Left ventricle myocardium inferior (tissue), 1 donor: ENCODE results near the gene DYRK4. TPM values are rescaled to one million over a fixed set of nuclear protein-coding genes. Genes with fewer than 3 reads are reported as not detected.

Experiments
- DNase-seq: peaks from one replicate; pipeline ENCODE4 v3.0.0-alpha.2; 2020
- H3K27ac ChIP-seq: fragments of 200-600 bp; replicated peaks from 2 replicates; pipeline ENCODE4 v1.8.0; 2021
- H3K27me3 ChIP-seq: fragments of 200-600 bp; 2 replicates; pipeline ENCODE4 v1.8.0; 2021; ENCODE audit warnings: low read depth
- H3K36me3 ChIP-seq: fragments of 200-600 bp; 2 replicates; pipeline ENCODE4 v1.8.0; 2021
- H3K4me1 ChIP-seq: fragments of 200-600 bp; 2 replicates; pipeline ENCODE4 v1.8.0; 2021
- H3K4me3 ChIP-seq: fragments of 200-600 bp; 2 replicates; pipeline ENCODE4 v1.8.0; 2021; ENCODE audit warnings: mild to moderate bottlenecking, moderate library complexity
- H3K9me3 ChIP-seq: fragments of 200-600 bp; replicated peaks from 2 replicates; pipeline ENCODE4 v1.8.0; 2021
- CTCF ChIP-seq: fragments of 200-600 bp; IDR thresholded peaks from 2 replicates; pipeline ENCODE4 v1.8.0; 2021; ENCODE audit warnings: antibody characterized with exemption, mild to moderate bottlenecking, borderline replicate concordance
- intact Hi-C: fragments of 100-400 bp; cut with micrococcal nuclease; formaldehyde crosslinking; loops from one replicate; pipeline ENCODE4 v1.11.0; 2022
- total RNA-seq: library from RNA; stranded (reverse); fragmentation: NEBNext Ultra II Directional; extraction: Animal tissue kit (Norgen Biotek cat#: 25700); gene quantifications from one replicate; pipeline ENCODE4 v1.2.1, GENCODE V29; 2021
- donor health status: DM: no; HTN: yes; CAD: no; lungs with severe emphysema.

DYRK4 gene
- total RNA-seq, 1 donor from 2014 or later: 28.6 TPM

DNA sequence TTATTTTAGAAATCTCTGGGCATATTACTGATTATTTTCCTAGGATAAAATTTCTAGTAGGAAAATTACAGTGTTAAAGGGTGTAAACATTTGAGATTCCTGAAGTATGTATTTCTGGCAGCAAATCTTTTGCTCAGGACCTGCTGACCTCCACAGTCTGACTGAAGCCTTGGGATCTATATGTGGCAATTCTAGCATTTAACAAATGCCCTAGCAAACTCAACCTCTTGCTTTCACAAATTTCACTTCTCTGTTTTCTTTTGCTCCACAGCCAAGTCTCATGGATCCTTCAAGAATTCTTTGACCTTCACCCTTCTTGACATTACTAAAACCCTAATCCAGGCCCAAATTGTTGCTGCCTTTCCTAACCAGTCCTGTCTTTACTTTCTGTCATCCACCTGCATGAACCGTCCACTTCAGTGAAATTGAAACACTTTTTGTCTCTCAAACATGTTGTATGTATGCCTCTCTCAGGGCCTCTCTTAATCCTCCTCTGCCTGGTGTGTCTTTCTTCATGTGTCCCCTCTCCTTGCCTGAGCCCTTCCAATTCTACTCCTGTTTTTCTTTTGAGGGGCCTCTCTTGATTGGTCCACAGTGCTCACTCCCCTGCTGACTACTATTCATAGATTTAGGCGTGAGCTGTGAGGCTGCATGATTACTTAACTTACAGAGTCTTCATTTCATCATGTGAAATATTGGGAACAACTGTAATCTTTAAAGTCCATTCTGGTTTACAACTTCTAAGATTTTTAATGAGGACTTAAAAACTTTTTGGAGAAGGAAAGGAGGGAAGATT lies 5.1 kb upstream of the DYRK4 start:
- intact Hi-C loops: no loop called here
- no peak for TF ChIP-seq CTCF
- no peak overlapping the region for H3K27ac ChIP-seq
- peaks cover 1% of the 10 kb centered on the region for H3K27me3 ChIP-seq
- H3K36me3 ChIP-seq: no peaks in the 10 kb centered on the region
- no peaks in the 10 kb centered on the region for H3K9me3 ChIP-seq
- peaks cover 18% of the 10 kb centered on the region for H3K4me1 ChIP-seq
- no peak overlapping the region for H3K4me3 ChIP-seq
- no peak for DNase-seq

DNA sequence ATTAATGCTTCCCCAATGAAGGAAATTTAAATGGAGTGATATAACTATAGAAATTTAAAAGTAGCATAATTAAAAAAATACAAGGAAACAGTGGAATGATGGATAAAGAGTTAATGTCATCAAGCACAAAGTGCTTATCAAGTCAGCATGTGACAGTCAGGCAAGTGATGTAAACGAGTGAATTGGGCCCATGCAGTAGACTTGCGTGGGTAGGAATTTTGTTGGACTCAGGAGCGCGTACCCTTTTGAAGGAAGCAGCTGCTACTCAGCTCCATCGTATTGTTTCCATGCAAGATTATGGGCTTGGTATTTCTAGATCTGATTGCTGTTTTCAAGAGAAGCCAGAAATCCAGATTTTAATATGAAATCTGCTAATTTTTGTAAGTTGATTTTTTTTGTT lies 4.4 kb upstream of the DYRK4 start:
- Histone ChIP-seq H3K27ac (no peak overlapping the region), H3K36me3 (no peaks in the 10 kb centered on the region), H3K4me1 (peaks cover 24% of the 10 kb centered on the region), H3K9me3 (no peaks in the 10 kb centered on the region), H3K4me3 (no peak overlapping the region), H3K27me3 (peaks cover 8% of the 10 kb centered on the region)
- DNase-seq: no peak
- no peak for TF ChIP-seq CTCF
- intact Hi-C loops: no loop called here

GRCh38 chr12:4558171-4558570 lies 3.8 kb upstream of the DYRK4 start:
- intact Hi-C loops: no loop called here
- TF ChIP-seq CTCF: no peak

GRCh38 chr12:4563336-4563735 lies 1.3 kb downstream of the DYRK4 start:
- TF ChIP-seq CTCF: no peak
- H3K9me3 ChIP-seq: no peaks in the 10 kb centered on the region
- DNase-seq: no peak
- no peaks in the 10 kb centered on the region for H3K36me3 ChIP-seq
- H3K4me1 ChIP-seq: peaks cover 11% of the 10 kb centered on the region
- no peak overlapping the region for H3K27ac ChIP-seq
- H3K4me3 ChIP-seq: no peak overlapping the region
- intact Hi-C loops: no loop called here
- peaks cover 20% of the 10 kb centered on the region for H3K27me3 ChIP-seq

More at GRCh38 chr12:4558171-4558570, 3.8 kb upstream of the DYRK4 start:
- Histone ChIP-seq H3K4me3 (no peak overlapping the region), H3K9me3 (no peaks in the 10 kb centered on the region), H3K27me3 (peaks cover 14% of the 10 kb centered on the region), H3K36me3 (no peaks in the 10 kb centered on the region), H3K27ac (no peak overlapping the region), H3K4me1 (peaks cover 24% of the 10 kb centered on the region)
- DNase-seq: no peak

- H3K4me1 ChIP-seq: peaks cover 11% of the 10 kb centered on the region
- DNase-seq: no peak
- peak overlapping the region; percentile 27 for H3K27ac ChIP-seq
- no peaks in the 10 kb centered on the region for H3K9me3 ChIP-seq
- TF ChIP-seq CTCF: no peak
- peaks cover 20% of the 10 kb centered on the region for H3K27me3 ChIP-seq
- H3K4me3 ChIP-seq: no peak overlapping the region
- intact Hi-C loops: no loop called here
- H3K36me3 ChIP-seq: no peaks in the 10 kb centered on the region
These were observed 2.8 kb downstream of the DYRK4 start for GRCh38 chr12:4564818-4565217.
